HUDEP-2 (cell line): ENCODE data around the gene IRF2BP2.
"Not testable (repeated sequence)": the region's sequence is repeated elsewhere in the genome, so short reads cannot be mapped to it uniquely, and the experiment has no call there.

ENCODE experiments used
- DNase-seq, 76 experiments: peaks; one replicate each; lab custom pipeline; 2025; ENCODE audit not compliant: unreplicated experiment in 76 of 76; lab: John Stamatoyannopoulos, UW

IRF2BP2 gene

DNA sequence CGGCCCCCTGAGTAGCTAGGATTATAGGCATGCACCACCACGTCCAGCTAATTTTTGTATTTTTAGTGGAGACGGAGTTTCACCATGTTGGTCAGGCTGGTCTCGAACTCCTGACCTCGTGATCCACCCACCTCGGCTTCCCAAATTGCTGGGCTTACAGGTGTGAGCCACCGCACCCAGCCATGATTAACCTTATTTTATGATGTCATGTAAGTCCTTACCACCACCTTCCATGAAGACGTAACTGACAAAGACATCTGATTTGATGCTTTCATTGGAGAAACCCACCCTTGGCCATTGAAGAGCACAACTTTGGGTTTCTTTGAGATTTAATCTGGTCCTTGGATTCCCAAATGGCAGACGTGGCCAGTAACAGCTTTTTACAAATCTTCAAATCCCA, 24.9 kb upstream of the IRF2BP2 start:
- DNase-seq, result not testable (repeated sequence)

DNA sequence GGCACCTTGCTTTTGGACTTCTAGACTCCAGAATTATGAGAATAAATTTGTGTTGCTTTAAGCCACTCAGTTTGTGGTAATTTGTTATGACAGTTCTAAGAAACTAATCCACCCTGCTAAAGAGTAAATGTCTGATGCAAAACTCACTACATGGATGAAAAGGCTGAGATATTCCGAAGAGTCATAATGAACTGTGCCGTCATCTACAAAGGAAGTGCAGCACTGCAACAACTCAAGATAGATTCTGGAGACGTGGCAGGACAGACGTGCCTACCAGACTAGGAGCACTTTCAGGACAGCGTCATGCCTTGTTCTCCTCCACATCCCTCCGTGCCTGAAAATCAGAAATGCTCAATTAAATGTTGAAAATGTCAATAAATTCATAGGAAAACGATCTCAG, 24.4 kb upstream of the IRF2BP2 start:
- no peak for DNase-seq

DNA sequence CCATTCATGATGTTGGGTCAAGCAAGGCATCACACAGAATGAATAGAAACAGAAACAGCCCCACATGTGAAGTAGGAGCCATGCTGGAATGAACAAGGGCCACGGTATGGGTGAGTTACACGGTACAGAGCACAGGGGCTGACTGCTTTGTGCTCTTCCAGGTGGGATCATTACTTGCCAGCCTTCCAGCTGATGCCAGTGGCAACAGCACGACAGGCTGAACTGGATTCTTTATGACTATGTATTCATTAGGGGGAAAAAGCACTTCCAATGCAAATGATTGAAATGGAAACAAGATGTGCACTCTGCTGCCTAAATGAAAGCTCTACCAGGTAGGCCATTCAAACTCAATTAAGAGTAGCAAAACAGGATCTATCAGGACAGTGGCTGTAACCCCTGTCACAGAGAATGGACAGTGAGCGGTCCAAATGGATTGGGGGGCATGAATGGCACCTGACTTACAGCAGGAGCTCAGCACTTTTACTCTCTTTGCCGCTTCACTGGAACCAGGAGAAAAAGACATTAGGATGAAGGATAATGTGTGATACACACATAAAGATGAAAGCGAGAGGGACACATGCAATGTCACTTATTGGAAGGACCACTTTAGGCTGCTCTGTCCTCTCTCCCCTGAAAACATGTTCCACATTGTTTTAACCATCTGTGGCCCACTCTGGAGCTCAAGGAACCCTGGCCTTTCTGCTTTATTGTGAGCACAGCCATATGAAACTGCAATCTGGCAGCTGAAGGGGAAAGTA, 23.4 kb upstream of the IRF2BP2 start:
- DNase-seq, result no peak

DNA sequence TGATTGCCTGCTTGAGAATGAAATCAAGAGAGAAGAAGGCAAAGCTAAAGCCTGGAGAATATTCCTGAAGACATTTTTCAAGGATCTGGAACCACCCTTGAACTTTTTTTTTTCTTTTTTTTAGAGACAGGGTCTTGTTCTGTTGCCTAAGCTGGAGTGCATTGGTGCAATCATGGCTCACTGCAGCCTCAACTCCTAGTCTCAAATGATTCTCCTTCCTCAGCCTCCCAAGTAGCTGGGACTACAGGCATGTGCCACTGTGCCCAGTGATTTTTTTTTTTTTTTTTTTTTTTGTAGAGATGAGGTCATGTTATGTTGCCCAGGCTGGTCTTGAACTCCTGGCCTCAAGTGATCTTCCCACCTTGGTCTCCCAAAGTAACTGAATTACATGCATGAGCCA, 22.2 kb upstream of the IRF2BP2 start:
- no peak for DNase-seq

GRCh38 chr1:234631721-234632125, 21.7 kb upstream of the IRF2BP2 start:
- no peak for DNase-seq

GRCh38 chr1:234629026-234629425, 19.0 kb upstream of the IRF2BP2 start:
- DNase-seq, result no peak

- peak in 1 of 76 experiments; percentile 13 for DNase-seq
Observed at GRCh38 chr1:234628089-234628488, 18.1 kb upstream of the IRF2BP2 start.

GRCh38 chr1:234627009-234627950, 17.3 kb upstream of the IRF2BP2 start:
- no peak for DNase-seq

GRCh38 chr1:234626391-234626790, 16.4 kb upstream of the IRF2BP2 start:
- DNase-seq, result no peak

DNA sequence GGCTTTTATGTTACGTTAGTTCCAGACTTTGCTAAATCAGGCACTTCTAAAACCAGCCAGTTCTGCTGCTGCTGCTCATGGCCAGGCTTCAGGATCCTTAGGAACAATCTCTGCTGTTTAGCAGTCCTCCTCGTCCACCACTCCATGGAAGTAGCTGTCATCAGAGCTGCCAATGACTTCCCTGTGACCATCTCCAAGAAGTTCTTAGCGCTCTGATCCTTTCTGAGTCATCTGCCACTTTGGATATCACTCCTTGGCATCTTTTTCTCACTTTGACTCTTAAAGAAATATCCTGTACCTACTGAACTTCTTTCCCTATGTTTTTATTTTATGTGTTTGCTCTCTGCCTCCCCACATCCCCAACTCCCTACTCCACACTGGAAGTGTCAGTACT, 14.7 kb upstream of the IRF2BP2 start:
- no peak for DNase-seq

- DNase-seq, result no peak
Observed at GRCh38 chr1:234621657-234622335, 11.8 kb upstream of the IRF2BP2 start.

GRCh38 chr1:234621127-234621468, 11.1 kb upstream of the IRF2BP2 start:
- DNase-seq, result no peak

- DNase-seq, result no peak
Observed at GRCh38 chr1:234620272-234621126, 10.5 kb upstream of the IRF2BP2 start.

GRCh38 chr1:234619794-234620247, 9.8 kb upstream of the IRF2BP2 start:
- no peak for DNase-seq

DNA sequence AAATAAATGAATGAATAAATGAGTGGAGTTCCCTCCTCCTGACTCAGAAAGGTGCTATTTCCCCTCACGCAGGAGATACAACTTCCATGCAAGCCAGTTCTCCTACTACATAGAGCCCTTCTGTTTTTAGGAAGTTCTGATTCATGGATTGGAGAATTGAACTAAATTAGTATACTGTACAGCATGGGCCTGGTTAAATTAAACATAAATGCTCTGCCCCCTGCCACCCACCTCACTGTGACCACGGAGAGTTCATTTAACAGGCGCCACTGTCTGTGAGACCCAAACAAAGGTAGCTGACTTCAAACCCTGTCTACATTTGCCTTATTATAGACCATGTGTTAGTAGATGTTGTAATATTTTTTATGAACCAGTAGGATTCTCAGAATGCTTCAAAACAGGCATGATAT, 9.1 kb upstream of the IRF2BP2 start:
- no peak for DNase-seq

DNA sequence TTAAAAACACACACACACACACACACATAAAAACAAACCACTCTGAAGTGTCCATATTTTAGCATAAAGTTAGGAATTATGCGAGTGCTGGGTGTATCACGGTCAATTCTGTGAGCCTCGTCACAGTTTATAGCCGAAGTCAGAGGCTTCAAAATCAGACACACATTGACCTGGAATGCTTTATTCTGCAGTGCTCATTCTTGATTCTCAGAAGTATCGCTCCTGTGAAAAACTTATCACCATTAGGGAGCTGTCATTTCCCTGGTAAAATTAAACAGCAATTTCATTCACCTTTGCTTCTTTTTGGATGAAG, 8.7 kb upstream of the IRF2BP2 start:
- no peak for DNase-seq

DNA sequence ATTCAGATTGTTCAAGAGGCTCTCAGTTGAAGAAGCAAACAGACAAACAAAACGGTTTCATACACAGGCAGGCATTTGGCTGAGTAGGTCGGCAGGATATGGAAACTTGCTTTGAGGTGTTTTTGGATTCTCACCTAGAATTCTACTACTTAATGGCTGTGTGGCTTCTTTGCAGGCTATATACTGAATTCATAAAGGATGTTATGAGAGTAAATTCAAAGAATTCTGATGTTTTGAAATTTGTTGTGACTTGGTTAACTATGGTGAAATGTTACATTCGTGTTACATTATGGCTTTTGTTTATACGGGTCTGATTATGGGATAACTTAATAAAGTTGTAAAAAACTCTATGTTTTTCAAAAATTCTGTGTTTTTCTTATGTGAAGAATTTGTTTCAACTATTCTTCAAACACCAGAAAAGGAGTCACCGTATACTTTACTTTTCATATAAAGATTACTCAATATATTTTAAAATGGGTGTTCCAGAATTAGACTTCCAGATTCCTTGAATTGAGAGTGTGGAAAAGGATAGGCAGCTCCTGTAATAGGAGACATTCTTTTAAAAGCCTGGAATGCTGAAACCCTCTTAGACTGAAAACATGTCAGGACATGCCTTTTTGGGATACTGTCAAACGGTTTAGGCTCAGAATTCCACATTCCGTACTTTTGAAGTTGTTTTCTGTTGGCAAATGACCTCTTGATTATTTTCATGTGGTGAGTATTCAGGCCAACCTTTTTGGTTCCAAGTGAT, 8.2 kb upstream of the IRF2BP2 start:
- no peak for DNase-seq

- DNase-seq, result no peak
Observed at GRCh38 chr1:234617131-234617985, 7.4 kb upstream of the IRF2BP2 start.

DNA sequence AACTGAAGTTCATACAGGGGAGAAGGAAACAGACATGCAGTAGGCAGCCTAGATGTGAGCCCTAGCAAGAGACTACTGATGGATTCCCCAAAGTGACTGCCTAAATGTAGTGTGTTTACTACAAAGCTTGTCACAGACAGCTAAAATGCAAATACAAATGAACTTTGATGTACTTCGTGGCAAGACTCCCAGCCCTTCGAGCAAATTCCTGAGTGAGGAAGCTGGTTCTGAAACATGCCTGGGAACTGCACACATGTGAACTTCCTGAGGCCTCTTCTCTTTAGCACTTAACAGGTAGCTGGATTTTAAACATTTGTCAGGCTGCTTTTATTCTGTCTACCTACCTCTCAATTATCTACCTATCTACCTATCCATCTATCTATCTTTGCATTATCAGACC, 6.7 kb upstream of the IRF2BP2 start:
- no peak for DNase-seq
